K562 (cell line): ENCODE data around the gene LAMA5.

Experiments
- CBX8 ChIP-seq: fragments of 200-600 bp; sonication (generic); IDR thresholded peaks from 2 replicates; pipeline ENCODE4 v1.6.1; 2012; ENCODE audit warnings: borderline replicate concordance, mixed run types, low read depth, mild to moderate bottlenecking, moderate library complexity, mixed read lengths, low read length, control low read depth, inconsistent platforms; ENCODE audit not compliant: poor library complexity, severe bottlenecking; ENCODE audit errors: extremely low read depth
- EZH2 ChIP-seq: IDR thresholded peaks from 2 replicates; pipeline ENCODE4 v1.6.1; 2012; ENCODE audit warnings: low read depth, mild to moderate bottlenecking, inconsistent platforms, low read length, borderline replicate concordance
- MXI1 ChIP-seq: IDR thresholded peaks from 2 replicates; pipeline ENCODE4 v1.6.1; 2011; ENCODE audit warnings: low read depth, mild to moderate bottlenecking, improper control_type of control experiment, low read length
- POLR2AphosphoS5 ChIP-seq: IDR thresholded peaks from 2 replicates; pipeline ENCODE4 v1.6.1; 2011; ENCODE audit warnings: mild to moderate bottlenecking, low read depth, low read length, moderate library complexity; ENCODE audit not compliant: control insufficient read depth, insufficient read depth
- TF ChIP-seq, protein P1 (sequence below), 3 experiments: IDR thresholded peaks in 2 of 3; conservative IDR thresholded peaks in 1 of 3; 2 replicates each; pipeline ENCODE4 v1.5.1; 2011 to 2012; ENCODE audit warnings: low read length in 3 of 3, mild to moderate bottlenecking in 3 of 3, control low read depth in 2 of 3, improper control_type of control experiment in 1 of 3, inconsistent platforms in 1 of 3, low read depth in 1 of 3, mixed read lengths in 1 of 3, moderate library complexity in 1 of 3; ENCODE audit not compliant: insufficient read depth in 2 of 3
- TF ChIP-seq, protein P2 (sequence below), 2 experiments: fragments of 450-650 bp; formaldehyde crosslinking in 1 of 2; IDR thresholded peaks; 2 replicates each; pipeline versions ENCODE4 v1.4.0 to v1.6.1; 2014 to 2020; ENCODE audit warnings: mild to moderate bottlenecking in 2 of 2, borderline replicate concordance in 1 of 2, low read depth in 1 of 2

DNA sequence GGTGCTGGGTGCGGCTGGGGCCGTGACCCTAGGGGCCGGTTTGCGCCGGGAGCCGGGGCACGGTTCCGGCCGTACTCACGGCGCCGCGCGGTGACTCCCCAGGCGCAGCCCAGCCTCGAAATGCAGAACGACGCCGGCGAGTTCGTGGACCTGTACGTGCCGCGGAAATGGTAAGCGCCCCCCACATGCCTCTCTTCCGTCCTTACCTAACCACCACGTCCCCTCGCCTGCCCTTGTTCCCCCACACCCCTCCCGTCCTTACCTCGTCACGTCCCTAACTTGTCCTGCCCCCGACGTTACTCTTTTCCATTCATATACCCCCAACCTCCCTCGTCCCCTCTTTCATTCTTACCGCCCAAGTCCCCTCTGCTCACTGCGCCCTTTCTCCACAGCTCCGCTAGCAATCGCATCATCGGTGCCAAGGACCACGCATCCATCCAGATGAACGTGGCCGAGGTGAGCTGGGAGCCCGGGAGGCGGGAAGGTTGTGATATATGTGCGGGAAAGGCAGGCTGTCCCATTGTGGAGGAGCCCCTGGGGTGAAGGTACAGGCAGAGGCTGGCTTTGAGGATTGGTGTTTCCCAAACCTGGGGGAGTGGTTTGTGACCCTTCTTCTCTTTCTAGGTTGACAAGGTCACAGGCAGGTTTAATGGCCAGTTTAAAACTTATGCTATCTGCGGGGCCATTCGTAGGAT is 20.3 kb upstream of the LAMA5 start:
- TF ChIP-seq EZH2 (no peak), MXI1 (no peak), POLR2AphosphoS5 (no peak), CBX8 (no peak)
- TF ChIP-seq, protein P1, sequence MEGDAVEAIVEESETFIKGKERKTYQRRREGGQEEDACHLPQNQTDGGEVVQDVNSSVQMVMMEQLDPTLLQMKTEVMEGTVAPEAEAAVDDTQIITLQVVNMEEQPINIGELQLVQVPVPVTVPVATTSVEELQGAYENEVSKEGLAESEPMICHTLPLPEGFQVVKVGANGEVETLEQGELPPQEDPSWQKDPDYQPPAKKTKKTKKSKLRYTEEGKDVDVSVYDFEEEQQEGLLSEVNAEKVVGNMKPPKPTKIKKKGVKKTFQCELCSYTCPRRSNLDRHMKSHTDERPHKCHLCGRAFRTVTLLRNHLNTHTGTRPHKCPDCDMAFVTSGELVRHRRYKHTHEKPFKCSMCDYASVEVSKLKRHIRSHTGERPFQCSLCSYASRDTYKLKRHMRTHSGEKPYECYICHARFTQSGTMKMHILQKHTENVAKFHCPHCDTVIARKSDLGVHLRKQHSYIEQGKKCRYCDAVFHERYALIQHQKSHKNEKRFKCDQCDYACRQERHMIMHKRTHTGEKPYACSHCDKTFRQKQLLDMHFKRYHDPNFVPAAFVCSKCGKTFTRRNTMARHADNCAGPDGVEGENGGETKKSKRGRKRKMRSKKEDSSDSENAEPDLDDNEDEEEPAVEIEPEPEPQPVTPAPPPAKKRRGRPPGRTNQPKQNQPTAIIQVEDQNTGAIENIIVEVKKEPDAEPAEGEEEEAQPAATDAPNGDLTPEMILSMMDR (IDR thresholded peaks at IDR 0.05 in 2 of 3, conservative IDR thresholded peaks at IDR 0.05 in 1 of 3; ENCODE audit: insufficient read depth in 2 of 3, low read depth in 1 of 3, low read length in 3 of 3): no peak
- TF ChIP-seq, protein P2, sequence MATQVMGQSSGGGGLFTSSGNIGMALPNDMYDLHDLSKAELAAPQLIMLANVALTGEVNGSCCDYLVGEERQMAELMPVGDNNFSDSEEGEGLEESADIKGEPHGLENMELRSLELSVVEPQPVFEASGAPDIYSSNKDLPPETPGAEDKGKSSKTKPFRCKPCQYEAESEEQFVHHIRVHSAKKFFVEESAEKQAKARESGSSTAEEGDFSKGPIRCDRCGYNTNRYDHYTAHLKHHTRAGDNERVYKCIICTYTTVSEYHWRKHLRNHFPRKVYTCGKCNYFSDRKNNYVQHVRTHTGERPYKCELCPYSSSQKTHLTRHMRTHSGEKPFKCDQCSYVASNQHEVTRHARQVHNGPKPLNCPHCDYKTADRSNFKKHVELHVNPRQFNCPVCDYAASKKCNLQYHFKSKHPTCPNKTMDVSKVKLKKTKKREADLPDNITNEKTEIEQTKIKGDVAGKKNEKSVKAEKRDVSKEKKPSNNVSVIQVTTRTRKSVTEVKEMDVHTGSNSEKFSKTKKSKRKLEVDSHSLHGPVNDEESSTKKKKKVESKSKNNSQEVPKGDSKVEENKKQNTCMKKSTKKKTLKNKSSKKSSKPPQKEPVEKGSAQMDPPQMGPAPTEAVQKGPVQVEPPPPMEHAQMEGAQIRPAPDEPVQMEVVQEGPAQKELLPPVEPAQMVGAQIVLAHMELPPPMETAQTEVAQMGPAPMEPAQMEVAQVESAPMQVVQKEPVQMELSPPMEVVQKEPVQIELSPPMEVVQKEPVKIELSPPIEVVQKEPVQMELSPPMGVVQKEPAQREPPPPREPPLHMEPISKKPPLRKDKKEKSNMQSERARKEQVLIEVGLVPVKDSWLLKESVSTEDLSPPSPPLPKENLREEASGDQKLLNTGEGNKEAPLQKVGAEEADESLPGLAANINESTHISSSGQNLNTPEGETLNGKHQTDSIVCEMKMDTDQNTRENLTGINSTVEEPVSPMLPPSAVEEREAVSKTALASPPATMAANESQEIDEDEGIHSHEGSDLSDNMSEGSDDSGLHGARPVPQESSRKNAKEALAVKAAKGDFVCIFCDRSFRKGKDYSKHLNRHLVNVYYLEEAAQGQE (IDR thresholded peaks at IDR 0.05; ENCODE audit: borderline replicate concordance): no peak
- TF ChIP-seq, protein P2 (CRISPR knock-in tag; IDR thresholded peaks at IDR 0.05; ENCODE audit: low read depth): no peak
